C4-2B (cell line): ENCODE results near the gene COL4A2.

Source experiments
- H3K27ac ChIP-seq: fragments of 450-650 bp; 2 replicates; pipeline ENCODE4 v1.5.1; 2017
- ZFX ChIP-seq: fragments of 450-650 bp; IDR thresholded peaks from 2 replicates; pipeline ENCODE4 v1.6.1; 2017
- TF ChIP-seq, protein P1 (sequence below): fragments of 450-650 bp; conservative IDR thresholded peaks from 2 replicates; pipeline ENCODE4 v1.5.1; 2017; ENCODE audit warnings: mild to moderate bottlenecking

Gene COL4A2

DNA sequence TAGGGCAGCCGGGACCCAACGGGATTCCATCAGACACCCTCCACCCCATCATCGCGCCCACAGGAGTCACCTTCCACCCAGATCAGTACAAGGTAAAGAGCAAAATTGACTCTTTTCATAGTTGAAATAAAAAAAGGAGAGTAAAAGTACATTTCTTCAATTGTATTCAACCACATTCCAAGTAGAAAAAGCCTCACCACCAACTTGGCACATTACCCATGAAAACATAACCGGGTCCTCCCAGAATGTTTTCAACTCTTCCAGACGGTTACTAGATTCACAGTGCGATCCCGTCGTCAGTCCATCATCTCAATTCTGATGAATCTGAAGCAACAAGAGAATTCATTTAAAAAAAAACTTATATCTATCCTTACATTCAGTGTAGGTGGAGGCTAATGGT, 129.2 kb downstream of the COL4A2 start:
- TF ChIP-seq, protein P1, sequence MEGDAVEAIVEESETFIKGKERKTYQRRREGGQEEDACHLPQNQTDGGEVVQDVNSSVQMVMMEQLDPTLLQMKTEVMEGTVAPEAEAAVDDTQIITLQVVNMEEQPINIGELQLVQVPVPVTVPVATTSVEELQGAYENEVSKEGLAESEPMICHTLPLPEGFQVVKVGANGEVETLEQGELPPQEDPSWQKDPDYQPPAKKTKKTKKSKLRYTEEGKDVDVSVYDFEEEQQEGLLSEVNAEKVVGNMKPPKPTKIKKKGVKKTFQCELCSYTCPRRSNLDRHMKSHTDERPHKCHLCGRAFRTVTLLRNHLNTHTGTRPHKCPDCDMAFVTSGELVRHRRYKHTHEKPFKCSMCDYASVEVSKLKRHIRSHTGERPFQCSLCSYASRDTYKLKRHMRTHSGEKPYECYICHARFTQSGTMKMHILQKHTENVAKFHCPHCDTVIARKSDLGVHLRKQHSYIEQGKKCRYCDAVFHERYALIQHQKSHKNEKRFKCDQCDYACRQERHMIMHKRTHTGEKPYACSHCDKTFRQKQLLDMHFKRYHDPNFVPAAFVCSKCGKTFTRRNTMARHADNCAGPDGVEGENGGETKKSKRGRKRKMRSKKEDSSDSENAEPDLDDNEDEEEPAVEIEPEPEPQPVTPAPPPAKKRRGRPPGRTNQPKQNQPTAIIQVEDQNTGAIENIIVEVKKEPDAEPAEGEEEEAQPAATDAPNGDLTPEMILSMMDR, result no peak
- TF ChIP-seq ZFX, result no peak
- no peak overlapping the region for H3K27ac ChIP-seq

DNA sequence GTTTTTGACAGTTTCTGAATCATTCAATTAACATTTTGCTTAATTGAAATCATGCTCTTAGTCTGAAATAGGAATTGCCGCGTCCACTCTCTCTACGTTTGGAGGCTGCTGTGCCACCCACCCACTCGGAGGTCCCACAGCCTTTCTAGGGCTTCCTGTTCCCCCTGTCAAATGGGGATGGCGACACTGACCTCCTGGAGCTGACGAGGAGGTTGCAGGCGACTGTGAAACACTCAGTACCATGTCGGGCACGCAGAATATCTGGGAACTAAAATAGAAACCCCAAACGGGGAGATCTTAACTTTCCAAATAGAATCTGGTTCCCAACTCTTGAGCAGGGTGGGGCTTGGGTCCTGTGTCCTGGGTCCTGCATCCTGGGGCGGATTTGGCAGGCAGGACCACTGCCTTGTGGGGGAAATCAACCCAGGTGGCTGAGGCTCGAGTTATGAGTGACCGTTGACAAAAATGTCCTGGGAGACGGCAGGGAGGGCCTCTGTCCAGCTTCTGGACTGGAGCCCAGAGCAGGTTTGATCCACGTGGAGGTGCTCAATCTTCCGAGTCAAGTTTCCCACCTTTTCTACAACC, 129.8 kb downstream of the COL4A2 start:
- H3K27ac ChIP-seq, result no peak overlapping the region
- no peak for TF ChIP-seq ZFX
- TF ChIP-seq, protein P1, result no peak

DNA sequence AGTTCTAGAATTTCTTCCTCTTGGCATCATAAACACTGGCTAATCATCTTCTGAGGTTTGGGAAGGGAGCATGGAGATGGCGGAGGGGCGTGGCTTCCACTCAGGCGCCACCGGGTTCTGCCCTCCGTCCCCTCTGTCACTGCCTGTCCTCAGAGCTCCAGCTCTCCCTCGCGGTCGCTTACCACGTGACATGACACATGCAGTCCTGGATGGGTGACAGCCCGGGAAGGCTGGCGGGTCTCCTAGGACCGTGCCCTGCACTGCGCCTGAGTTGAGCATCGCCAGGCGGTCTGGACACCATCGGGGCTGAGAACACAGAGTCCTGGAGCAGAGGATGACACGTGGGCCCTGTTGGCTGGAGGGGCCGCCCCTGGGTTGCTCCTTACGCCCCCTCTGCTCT, 131.1 kb downstream of the COL4A2 start:
- H3K27ac ChIP-seq, result no peak overlapping the region
- TF ChIP-seq, protein P1, result no peak
- TF ChIP-seq ZFX, result no peak

DNA sequence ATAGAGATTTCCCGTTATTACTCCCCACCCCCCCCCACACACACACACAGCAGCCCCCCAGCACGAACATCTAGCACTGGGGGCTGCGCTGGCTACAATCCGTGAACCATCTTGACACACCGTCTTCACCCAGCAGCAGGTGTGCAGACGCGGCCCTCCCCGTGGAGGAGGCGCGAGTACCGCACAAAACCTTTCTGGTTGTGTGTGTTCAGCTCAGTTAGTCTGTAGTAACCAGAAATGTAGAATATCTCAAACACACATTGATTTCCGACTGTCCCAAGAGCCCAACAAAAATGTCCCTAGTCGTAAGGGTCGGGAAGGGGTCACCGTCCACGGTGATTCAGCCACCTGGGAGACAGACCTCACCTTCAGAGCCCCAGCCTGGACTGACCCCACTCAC, 131.7 kb downstream of the COL4A2 start:
- no peak for TF ChIP-seq ZFX
- TF ChIP-seq, protein P1, result no peak
- H3K27ac ChIP-seq, result no peak overlapping the region

DNA sequence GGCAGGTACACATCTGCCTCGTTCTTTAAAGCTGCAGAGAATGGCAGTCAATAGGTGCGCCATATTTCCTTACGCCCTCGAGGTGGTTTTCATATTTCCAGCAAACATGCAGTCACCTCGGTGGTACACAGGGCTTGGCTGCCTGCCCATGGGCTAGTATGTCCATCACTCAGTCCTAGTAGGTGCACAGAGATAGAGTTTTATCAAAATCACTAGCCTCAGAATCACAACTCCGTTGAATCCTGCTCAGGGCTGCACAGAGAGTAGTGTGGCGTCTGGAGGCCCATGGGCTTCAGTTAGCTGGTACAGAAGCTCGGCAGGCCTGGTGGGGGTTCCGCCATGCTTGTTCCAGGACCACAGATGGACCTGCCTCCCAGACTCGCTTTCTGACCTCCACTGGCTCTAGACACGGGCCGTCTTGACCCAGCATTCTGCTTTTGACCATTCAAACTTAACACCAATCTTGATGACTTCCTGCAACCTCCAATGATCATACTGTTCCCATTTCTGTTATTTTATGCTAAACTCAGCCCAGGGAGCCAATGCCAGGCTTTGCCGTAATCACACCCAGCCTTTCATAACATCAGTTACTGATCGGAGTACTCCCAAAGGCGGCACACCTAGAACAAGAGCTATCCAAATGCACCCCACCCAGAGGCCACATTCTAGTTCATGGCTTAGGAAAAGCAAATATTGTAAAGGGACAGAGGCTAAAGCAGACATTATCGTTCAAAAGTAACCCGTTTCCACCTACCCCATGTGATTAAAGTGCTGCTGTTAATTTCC, 134.1 kb downstream of the COL4A2 start:
- TF ChIP-seq, protein P1, result no peak
- TF ChIP-seq ZFX, result no peak
- H3K27ac ChIP-seq, result no peak overlapping the region

DNA sequence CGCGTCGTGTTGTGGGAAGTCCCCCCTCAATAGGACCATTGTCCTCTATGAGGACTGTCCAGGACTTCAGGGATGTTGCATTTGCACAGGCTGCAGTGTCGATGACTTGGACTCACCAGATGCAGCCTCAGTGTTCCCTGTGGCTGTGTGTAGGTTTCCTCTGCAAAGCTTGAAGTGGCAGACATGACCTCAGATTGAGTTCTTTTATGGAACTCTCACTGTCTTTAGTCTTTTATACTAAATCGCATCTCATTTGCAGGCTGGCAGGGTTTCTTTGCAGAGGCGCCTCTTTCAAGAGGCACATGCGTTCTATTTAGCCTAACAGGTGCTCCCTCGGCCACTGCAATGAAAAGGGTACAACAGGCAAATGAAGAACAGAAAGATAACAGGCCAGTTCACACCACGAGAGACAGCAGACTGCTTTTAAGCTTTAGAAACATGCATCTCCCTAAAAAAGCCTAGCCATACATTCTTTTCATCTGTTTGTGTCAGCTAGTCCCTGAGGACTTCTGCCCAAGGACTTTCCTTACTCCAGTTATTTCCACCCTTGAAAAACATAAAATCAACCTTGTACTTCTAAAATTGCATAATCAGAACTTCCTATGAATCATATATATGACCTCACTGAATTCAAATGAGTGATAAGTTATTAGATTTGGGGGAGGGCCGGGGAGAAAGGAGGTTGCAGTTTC, 136.0 kb downstream of the COL4A2 start:
- no peak overlapping the region for H3K27ac ChIP-seq
- TF ChIP-seq ZFX, result no peak
- TF ChIP-seq, protein P1, result no peak
